WTC11 (cell line): Measurements from ENCODE around the gene NDRG2. TPM values are rescaled to one million over a fixed set of nuclear protein-coding genes. Genes with fewer than 3 reads are reported as not detected.

Experiments used
- ATAC-seq: fragments of 200-7000 bp; cut with Tn5 transposase; 2 replicates; pipeline ENCODE4 v1.10.0; 2021; ENCODE audit warnings: mild to moderate bottlenecking, moderate library complexity
- CTCF ChIA-PET: fragments of 300-600 bp; sonication (Branson Sonifier 250); formaldehyde crosslinking; loops from one replicate; lab custom pipeline; 2021; ENCODE audit warnings: antibody characterized with exemption; lab: Charles Lee
- POLR2A ChIA-PET: fragments of 350-600 bp; sonication (Branson Sonifier 250); formaldehyde crosslinking; loops from one replicate; lab custom pipeline; 2021; ENCODE audit warnings: antibody characterized with exemption; lab: Charles Lee
- DNase-seq: peaks from one replicate; pipeline ENCODE4 v3.0.0; 2021; ENCODE audit warnings: low spot score
- H3K27ac Mint-ChIP-seq: 2 replicates; pipeline ENCODE4 v1.8.0; 2021; ENCODE audit warnings: mixed read lengths
- H3K27me3 Mint-ChIP-seq: 2 replicates; pipeline ENCODE4 v1.8.0; 2021; ENCODE audit warnings: low read depth, mild to moderate bottlenecking, moderate library complexity, mixed read lengths
- H3K36me3 Mint-ChIP-seq: 2 replicates; pipeline ENCODE4 v1.8.0; 2021; ENCODE audit warnings: mixed read lengths
- H3K4me1 Mint-ChIP-seq: 2 replicates; pipeline ENCODE4 v1.8.0; 2022; ENCODE audit warnings: mixed read lengths
- H3K4me3 Mint-ChIP-seq: 2 replicates; pipeline ENCODE4 v1.8.0; 2021; ENCODE audit warnings: mild to moderate bottlenecking, moderate library complexity, mixed read lengths
- H3K9me3 Mint-ChIP-seq: 2 replicates; pipeline ENCODE4 v1.8.0; 2021; ENCODE audit warnings: mixed read lengths
- CREM ChIP-seq: sonication (generic); formaldehyde crosslinking; IDR thresholded peaks from 2 replicates; pipeline ENCODE4 v1.8.1; 2022; ENCODE audit warnings: mild to moderate bottlenecking, missing genetic modification reagents, moderate library complexity
- CTCF ChIP-seq: fragments of 200-600 bp; IDR thresholded peaks from 2 replicates; pipeline ENCODE4 v1.8.0; 2022; ENCODE audit warnings: antibody characterized with exemption
- E2F1 ChIP-seq: sonication (generic); formaldehyde crosslinking; IDR thresholded peaks from 2 replicates; pipeline ENCODE4 v1.8.0; 2022; ENCODE audit warnings: mild to moderate bottlenecking, missing genetic modification reagents
- E2F4 ChIP-seq: sonication (generic); formaldehyde crosslinking; IDR thresholded peaks from 2 replicates; pipeline ENCODE4 v1.8.1; 2022; ENCODE audit warnings: low read depth, mild to moderate bottlenecking, moderate library complexity, missing genetic modification reagents, borderline replicate concordance
- EMX1 ChIP-seq: fragments of 250-450 bp; sonication (Bioruptor Pico); IDR thresholded peaks from 2 replicates; pipeline ENCODE4 v1.8.0; 2021; ENCODE audit warnings: mild to moderate bottlenecking
- ESRRA ChIP-seq: sonication (generic); formaldehyde crosslinking; IDR thresholded peaks from 2 replicates; pipeline ENCODE4 v1.8.1; 2022; ENCODE audit warnings: mild to moderate bottlenecking, missing genetic modification reagents, borderline replicate concordance
- KAT7 ChIP-seq: sonication (generic); formaldehyde crosslinking; IDR thresholded peaks from 2 replicates; pipeline ENCODE4 v1.8.1; 2023; ENCODE audit warnings: missing genetic modification reagents, mild to moderate bottlenecking, borderline replicate concordance
- MAX ChIP-seq: sonication (generic); formaldehyde crosslinking; IDR thresholded peaks from 2 replicates; pipeline ENCODE4 v1.8.0; 2022; ENCODE audit warnings: mild to moderate bottlenecking, missing genetic modification reagents
- NR3C1 ChIP-seq: sonication (generic); formaldehyde crosslinking; conservative IDR thresholded peaks from 2 replicates; pipeline ENCODE4 v1.8.1; 2023; ENCODE audit warnings: low read depth, mild to moderate bottlenecking, missing genetic modification reagents
- PRDM15 ChIP-seq: sonication (generic); formaldehyde crosslinking; IDR thresholded peaks from 2 replicates; pipeline ENCODE4 v1.8.0; 2022; ENCODE audit warnings: missing genetic modification reagents
- PRRX2 ChIP-seq: fragments of 250-450 bp; sonication (Bioruptor Pico); IDR thresholded peaks from 2 replicates; pipeline ENCODE4 v1.8.0; 2021; ENCODE audit warnings: mild to moderate bottlenecking
- SMAD3 ChIP-seq: sonication (generic); formaldehyde crosslinking; IDR thresholded peaks from 2 replicates; pipeline ENCODE4 v1.8.0; 2022; ENCODE audit warnings: missing genetic modification reagents, mild to moderate bottlenecking, borderline replicate concordance
- SMAD4 ChIP-seq: sonication (generic); formaldehyde crosslinking; IDR thresholded peaks from 2 replicates; pipeline ENCODE4 v1.8.0; 2022; ENCODE audit warnings: mild to moderate bottlenecking, missing genetic modification reagents
- SP1 ChIP-seq: sonication (generic); formaldehyde crosslinking; conservative IDR thresholded peaks from 2 replicates; pipeline ENCODE4 v1.8.1; 2022; ENCODE audit warnings: missing genetic modification reagents
- ZBTB21 ChIP-seq: sonication (generic); formaldehyde crosslinking; IDR thresholded peaks from 2 replicates; pipeline ENCODE4 v1.8.1; 2023; ENCODE audit warnings: mild to moderate bottlenecking, missing genetic modification reagents, borderline replicate concordance
- ZNF138 ChIP-seq: sonication (generic); formaldehyde crosslinking; conservative IDR thresholded peaks from 2 replicates; pipeline ENCODE4 v1.8.1; 2022; ENCODE audit warnings: mild to moderate bottlenecking, moderate library complexity, missing genetic modification reagents
- ZNF281 ChIP-seq: sonication (generic); formaldehyde crosslinking; IDR thresholded peaks from 2 replicates; pipeline ENCODE4 v1.8.0; 2023; ENCODE audit warnings: mild to moderate bottlenecking, missing genetic modification reagents
- ZNF396 ChIP-seq: fragments of 250-450 bp; sonication (Bioruptor Pico); IDR thresholded peaks from 2 replicates; pipeline ENCODE4 v1.8.0; 2021; ENCODE audit warnings: mild to moderate bottlenecking, moderate library complexity, borderline replicate concordance
- ZNF416 ChIP-seq: fragments of 250-450 bp; sonication (Bioruptor Pico); IDR thresholded peaks from 2 replicates; pipeline ENCODE4 v1.9.0; 2021; ENCODE audit warnings: mild to moderate bottlenecking, inconsistent platforms
- ZNF671 ChIP-seq: fragments of 250-450 bp; sonication (Bioruptor Pico); IDR thresholded peaks from 2 replicates; pipeline ENCODE4 v1.8.0; 2021; ENCODE audit warnings: mild to moderate bottlenecking
- ZSCAN18 ChIP-seq: fragments of 250-450 bp; sonication (Bioruptor Pico); IDR thresholded peaks from 2 replicates; pipeline ENCODE4 v2.1.2; 2022; ENCODE audit warnings: mild to moderate bottlenecking, moderate library complexity
- total RNA-seq: library from RNA; stranded (reverse); gene quantifications from 3 replicates; pipeline ENCODE4 v1.2.3, GENCODE V29; 2021
- TF ChIP-seq, protein P1 (sequence below): sonication (generic); formaldehyde crosslinking; IDR thresholded peaks from 2 replicates; pipeline ENCODE4 v1.8.1; 2023; ENCODE audit warnings: mild to moderate bottlenecking, missing genetic modification reagents, moderate library complexity

Gene NDRG2
- total RNA-seq, 1 experiment from 2014 or later: 32.2 TPM

DNA sequence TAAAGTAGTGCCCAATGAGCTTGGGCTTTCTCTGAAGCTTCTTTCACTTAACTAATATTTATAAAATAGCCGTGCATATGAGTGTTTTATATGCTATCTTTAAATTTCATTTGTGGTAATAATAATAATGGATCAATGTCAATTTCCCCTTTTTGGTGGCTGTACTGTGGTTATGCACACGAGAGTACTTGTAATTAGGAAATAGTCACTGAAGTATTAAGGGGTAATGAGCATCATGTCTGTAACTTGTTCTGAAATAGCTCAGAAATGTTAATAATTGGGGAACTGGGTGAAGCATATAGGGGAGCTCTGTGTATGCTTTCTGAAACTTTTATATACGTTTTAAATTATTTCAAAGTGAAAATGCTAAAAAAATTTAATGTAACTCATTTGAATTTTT lies 25.7 kb upstream of the NDRG2 start:
- TF ChIP-seq ZBTB21 (CRISPR knock-in tag) (no peak), ZSCAN18 (no peak), MAX (no peak), EMX1 (CRISPR knock-in tag) (no peak), ZNF138 (no peak), ESRRA (CRISPR knock-in tag) (no peak), ZNF416 (CRISPR knock-in tag) (no peak), CTCF (no peak), SP1 (no peak)
- TF ChIP-seq, all 79 proteins: peak for 0
- no peak overlapping the region for H3K4me3 Mint-ChIP-seq
- ATAC-seq (no peak), DNase-seq (no peak)
- H3K9me3 Mint-ChIP-seq: no peaks in the 10 kb centered on the region
- no peaks in the 10 kb centered on the region for H3K36me3 Mint-ChIP-seq
- ChIA-PET CTCF (interaction anchor here (1.3 to 2.7 kb wide), 5 partner anchors 18 to 54 kb away, joined by 4 to 21 read pairs (median 5); no protein-coding TSS in a partner anchor), POLR2A (no interaction called here)
- no peaks in the 10 kb centered on the region; the same call in 1 of the 2 replicates for H3K27me3 Mint-ChIP-seq
- H3K4me1 Mint-ChIP-seq: peaks cover 4% of the 10 kb centered on the region
- H3K27ac Mint-ChIP-seq: no peak overlapping the region

- CTCF ChIA-PET: interaction anchor here (2.7 kb wide), 1 partner anchor 43 kb away, joined by 9 read pairs; no protein-coding TSS in a partner anchor
- ATAC-seq (no peak), DNase-seq (no peak)
- Mint-ChIP-seq H3K27ac (no peak overlapping the region), H3K27me3 (peaks cover 3% of the 10 kb centered on the region), H3K4me3 (no peak overlapping the region), H3K9me3 (no peaks in the 10 kb centered on the region), H3K36me3 (no peaks in the 10 kb centered on the region), H3K4me1 (no peaks in the 10 kb centered on the region)
- POLR2A ChIA-PET: no interaction called here
- TF ChIP-seq, protein P1, sequence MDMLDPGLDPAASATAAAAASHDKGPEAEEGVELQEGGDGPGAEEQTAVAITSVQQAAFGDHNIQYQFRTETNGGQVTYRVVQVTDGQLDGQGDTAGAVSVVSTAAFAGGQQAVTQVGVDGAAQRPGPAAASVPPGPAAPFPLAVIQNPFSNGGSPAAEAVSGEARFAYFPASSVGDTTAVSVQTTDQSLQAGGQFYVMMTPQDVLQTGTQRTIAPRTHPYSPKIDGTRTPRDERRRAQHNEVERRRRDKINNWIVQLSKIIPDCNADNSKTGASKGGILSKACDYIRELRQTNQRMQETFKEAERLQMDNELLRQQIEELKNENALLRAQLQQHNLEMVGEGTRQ (CRISPR knock-in tag): no peak
- TF ChIP-seq NR3C1 (no peak), ZNF396 (CRISPR knock-in tag) (no peak), E2F1 (no peak), E2F4 (no peak), ZNF671 (no peak), SMAD3 (no peak), ZNF281 (no peak), SMAD4 (CRISPR knock-in tag) (no peak), KAT7 (CRISPR knock-in tag) (no peak), CREM (CRISPR knock-in tag) (no peak), PRRX2 (CRISPR knock-in tag) (no peak), MAX (no peak), PRDM15 (CRISPR knock-in tag) (no peak), EMX1 (CRISPR knock-in tag) (no peak)
These were observed 24.4 kb upstream of the NDRG2 start for GRCh38 chr14:21049271-21049673.
